CD4-positive, alpha-beta memory T cell (primary cell): ENCODE results near the gene CCDC82. TPM values are rescaled to one million over a fixed set of nuclear protein-coding genes. Genes with fewer than 3 reads are reported as not detected.
"Not testable (repeated sequence)": the region's sequence is repeated elsewhere in the genome, so short reads cannot be mapped to it uniquely, and the experiment has no call there.

Experiments
- CTCF ChIA-PET: fragments of 350-600 bp; sonication (Branson Sonifier 250); formaldehyde crosslinking; loops from one replicate; lab custom pipeline; 2021; ENCODE audit warnings: inconsistent platforms; ENCODE audit not compliant: partially characterized antibody; lab: Charles Lee
- POLR2A ChIA-PET: fragments of 350-600 bp; sonication (Branson Sonifier 250); formaldehyde crosslinking; loops from one replicate; lab custom pipeline; 2021; ENCODE audit not compliant: partially characterized antibody; lab: Charles Lee
- DNase-seq, 5 donors: peaks; one replicate each; pipeline versions ENCODE4 v3.0.0 to v3.0.0-alpha.2; 2020 to 2022; ENCODE audit warnings: mixed read lengths in 1 of 5
- H3K27ac ChIP-seq: one replicate; pipeline ENCODE4 v1.7.0; 2013; ENCODE audit warnings: low read depth, low read length
- H3K27me3 ChIP-seq: 2 replicates; pipeline ENCODE4 v1.7.0; 2013; ENCODE audit warnings: mild to moderate bottlenecking, low read length, moderate library complexity; ENCODE audit not compliant: insufficient read depth
- H3K36me3 ChIP-seq: 2 replicates; pipeline ENCODE4 v1.7.0; 2013; ENCODE audit warnings: mild to moderate bottlenecking, low read length, moderate library complexity; ENCODE audit not compliant: insufficient read depth
- H3K4me1 ChIP-seq: 2 replicates; pipeline ENCODE4 v1.7.0; 2013; ENCODE audit warnings: mild to moderate bottlenecking, low read length, moderate library complexity; ENCODE audit not compliant: insufficient read depth
- H3K4me3 ChIP-seq, 2 donors: one replicate each; pipeline ENCODE4 v1.7.0; 2013; ENCODE audit warnings: low read length in 2 of 2, mild to moderate bottlenecking in 1 of 2
- H3K9me3 ChIP-seq, 2 donors: one replicate each; pipeline ENCODE4 v1.7.0; 2013; ENCODE audit warnings: low read length in 2 of 2, control low read depth in 1 of 2; ENCODE audit not compliant: control insufficient read depth in 1 of 2
- H3K27ac Mint-ChIP-seq, 7 donors: one replicate each; pipeline ENCODE4 v1.8.0; 2020 to 2021; ENCODE audit warnings: mixed read lengths in 7 of 7, mild to moderate bottlenecking in 6 of 7, inconsistent platforms in 3 of 7, moderate library complexity in 3 of 7
- H3K27me3 Mint-ChIP-seq, 2 donors: one replicate each; pipeline ENCODE4 v1.8.0; 2020 to 2021; ENCODE audit warnings: mixed read lengths in 2 of 2
- H3K36me3 Mint-ChIP-seq, 2 donors: one replicate each; pipeline ENCODE4 v1.8.0; 2020 to 2021; ENCODE audit warnings: mixed read lengths in 2 of 2, inconsistent platforms in 1 of 2, mild to moderate bottlenecking in 1 of 2
- H3K4me1 Mint-ChIP-seq, 4 donors: one replicate each; pipeline ENCODE4 v1.8.0; 2020 to 2021; ENCODE audit warnings: mixed read lengths in 4 of 4, mild to moderate bottlenecking in 1 of 4
- H3K4me3 Mint-ChIP-seq, 8 donors: one replicate each; pipeline ENCODE4 v1.8.0; 2020 to 2021; ENCODE audit warnings: mixed read lengths in 8 of 8, mild to moderate bottlenecking in 7 of 8, moderate library complexity in 6 of 8, inconsistent platforms in 3 of 8
- H3K9me3 Mint-ChIP-seq, 8 donors: one replicate each; pipeline ENCODE4 v1.8.0; 2020 to 2021; ENCODE audit warnings: mixed read lengths in 8 of 8, mild to moderate bottlenecking in 5 of 8, inconsistent platforms in 3 of 8, moderate library complexity in 1 of 8
- intact Hi-C: fragments of 100-400 bp; cut with micrococcal nuclease; formaldehyde crosslinking; loops from one replicate; pipeline ENCODE4 v1.15.1; 2023
- polyA plus RNA-seq, 2 donors: library from polyadenylated mRNA; unstranded; fragments of 300-500 nt; fragmentation: Illumina TruSeq; gene quantifications; one replicate each; pipeline ENCODE4 v1.2.3, GENCODE V29; 2021
- total RNA-seq, 2 experiments: library from RNA; stranded (reverse); gene quantifications; one replicate each; pipeline ENCODE4 v1.2.3, GENCODE V29; 2021

Gene CCDC82
- total and polyA plus RNA-seq, 4 experiments from 2014 or later = 12.9 to 42.8 (median 33.5) TPM

- H3K4me3 ChIP-seq, H3K9me3 ChIP-seq, CTCF ChIA-PET, H3K27ac Mint-ChIP-seq, H3K9me3 Mint-ChIP-seq, H3K27ac ChIP-seq, H3K4me1 Mint-ChIP-seq, H3K36me3 Mint-ChIP-seq, POLR2A ChIA-PET, H3K36me3 ChIP-seq, H3K27me3 ChIP-seq, DNase-seq, H3K4me1 ChIP-seq, intact Hi-C loops: not testable (repeated sequence)
- H3K27me3 Mint-ChIP-seq = peaks cover 16 to 19% of the 10 kb centered on the region in 2 donors
- H3K4me3 Mint-ChIP-seq = peak overlapping the region in 2 of 8 donors; percentile 29 to 48
Observed at GRCh38 chr11:96411412-96411811, 21.7 kb upstream of the CCDC82 start.

DNA sequence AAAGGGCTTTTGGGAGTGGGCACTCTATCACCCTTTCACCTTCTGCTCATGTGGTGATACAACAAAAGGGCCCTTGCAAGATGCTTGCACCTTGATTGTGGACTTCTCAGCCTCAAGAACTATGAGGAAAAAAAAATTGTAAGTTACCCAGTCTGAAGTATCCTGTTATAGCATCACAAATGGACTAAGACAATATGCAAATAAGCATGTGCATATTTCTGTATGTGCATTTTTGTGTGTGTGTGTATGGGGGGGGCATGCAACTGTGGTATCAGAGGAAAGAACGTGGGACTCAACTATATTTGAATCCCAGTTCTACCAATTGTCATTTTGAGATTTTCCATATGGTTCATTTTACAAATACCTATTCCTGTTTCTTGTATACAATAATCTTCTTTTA is 11.0 kb upstream of the CCDC82 start:
- H3K27me3 Mint-ChIP-seq = peaks cover 2 to 10% of the 10 kb centered on the region in 2 donors
- no peaks in the 10 kb centered on the region for H3K9me3 ChIP-seq
- CTCF ChIA-PET = interaction anchor here (0.9 kb wide), 1 partner anchor 11 kb away, joined by 4 read pairs; the partner anchor contains the start of genes CCDC82 and JRKL

GRCh38 chr11:96397863-96398262 is 8.2 kb upstream of the CCDC82 start:
- Mint-ChIP-seq H3K9me3 (peaks cover 0 to 3% (median 0%) of the 10 kb centered on the region in 8 donors), H3K4me1 (no peaks in the 10 kb centered on the region), H3K27ac (no peak overlapping the region), H3K27me3 (peaks cover 0 to 5% of the 10 kb centered on the region in 2 donors), H3K4me3 (no peak overlapping the region), H3K36me3 (no peaks in the 10 kb centered on the region)
- H3K9me3 ChIP-seq = no peaks in the 10 kb centered on the region
- H3K36me3 ChIP-seq = no peaks in the 10 kb centered on the region
- no peak for DNase-seq
- H3K27ac ChIP-seq = no peak overlapping the region
- CTCF ChIA-PET = interaction anchor here (1.7 to 2.3 kb wide), 2 partner anchors 549 to 562 kb away, joined by 5 to 7 read pairs; no protein-coding TSS in a partner anchor
- H3K4me1 ChIP-seq = no peaks in the 10 kb centered on the region
- intact Hi-C loops = no loop called here
- POLR2A ChIA-PET = no interaction called here
- no peaks in the 10 kb centered on the region for H3K27me3 ChIP-seq
- no peak overlapping the region for H3K4me3 ChIP-seq

More for the DNA sequence above, 11.0 kb upstream of the CCDC82 start:
- no peak overlapping the region for H3K27ac ChIP-seq
- H3K4me3 Mint-ChIP-seq = no peak overlapping the region
- H3K36me3 Mint-ChIP-seq = no peaks in the 10 kb centered on the region
- no peaks in the 10 kb centered on the region for H3K27me3 ChIP-seq
- no peaks in the 10 kb centered on the region for H3K4me1 Mint-ChIP-seq
- H3K4me3 ChIP-seq = no peak overlapping the region
- no peak for DNase-seq
- no peaks in the 10 kb centered on the region for H3K36me3 ChIP-seq
- POLR2A ChIA-PET = interaction anchor here (0.6 kb wide), 1 partner anchor 1363 kb away, joined by 3 read pairs; no protein-coding TSS in a partner anchor
- H3K27ac Mint-ChIP-seq = no peak overlapping the region
- intact Hi-C loops = no loop called here
- H3K9me3 Mint-ChIP-seq = peaks cover 0 to 3% (median 0%) of the 10 kb centered on the region in 8 donors
- H3K4me1 ChIP-seq = no peaks in the 10 kb centered on the region

DNA sequence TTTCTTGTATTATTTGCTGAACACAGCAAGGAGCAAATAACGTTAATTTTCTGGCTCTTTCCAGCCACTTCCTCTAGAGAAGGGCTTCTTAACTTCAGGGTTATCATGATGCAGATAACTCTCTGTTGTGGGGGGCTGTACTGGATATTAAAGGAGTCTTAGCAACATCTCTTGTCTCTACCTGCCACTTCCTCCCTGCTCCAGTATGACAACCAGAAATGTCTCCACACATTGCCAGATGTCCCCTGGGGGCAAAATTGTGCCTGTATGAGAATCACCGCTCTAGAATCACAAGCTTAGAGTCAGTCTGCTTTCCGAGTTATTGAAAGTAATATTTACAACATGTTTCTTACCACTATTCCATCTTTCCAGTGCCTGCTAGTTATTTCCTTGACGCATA is 6.9 kb upstream of the CCDC82 start:
- peaks cover 0 to 2% (median 0%) of the 10 kb centered on the region in 8 donors for H3K9me3 Mint-ChIP-seq
- H3K27ac Mint-ChIP-seq = peak overlapping the region in 1 of 7 donors; percentile 9
- no peaks in the 10 kb centered on the region for H3K36me3 Mint-ChIP-seq
- Histone ChIP-seq H3K27me3 (no peaks in the 10 kb centered on the region), H3K4me3 (no peak overlapping the region), H3K9me3 (no peaks in the 10 kb centered on the region), H3K4me1 (no peaks in the 10 kb centered on the region), H3K27ac (no peak overlapping the region), H3K36me3 (no peaks in the 10 kb centered on the region)
- intact Hi-C loops = no loop called here
- CTCF ChIA-PET = interaction anchor here (1.7 to 2.3 kb wide), 2 partner anchors 547 to 561 kb away, joined by 5 to 7 read pairs; no protein-coding TSS in a partner anchor
- H3K4me3 Mint-ChIP-seq = no peak overlapping the region
- POLR2A ChIA-PET = no interaction called here
- DNase-seq = no peak
- H3K27me3 Mint-ChIP-seq = peaks cover 0 to under 1% of the 10 kb centered on the region in 2 donors
- peaks cover 0 to 4% (median under 1%) of the 10 kb centered on the region in 4 donors for H3K4me1 Mint-ChIP-seq

- Mint-ChIP-seq H3K36me3 (no peaks in the 10 kb centered on the region), H3K27ac (no peak overlapping the region), H3K4me1 (peaks cover 6 to 22% (median 14%) of the 10 kb centered on the region in 4 donors), H3K9me3 (no peaks in the 10 kb centered on the region), H3K27me3 (no peaks in the 10 kb centered on the region), H3K4me3 (no peak overlapping the region)
- DNase-seq = no peak
- H3K36me3 ChIP-seq = no peaks in the 10 kb centered on the region
- no peak overlapping the region for H3K27ac ChIP-seq
- H3K9me3 ChIP-seq = no peaks in the 10 kb centered on the region
- H3K27me3 ChIP-seq = no peaks in the 10 kb centered on the region
- POLR2A ChIA-PET = interaction anchor here (2.0 kb wide), 1 partner anchor 559 kb away, joined by 5 read pairs; no protein-coding TSS in a partner anchor
- H3K4me1 ChIP-seq = peaks cover 12% of the 10 kb centered on the region
- no peak overlapping the region for H3K4me3 ChIP-seq
- intact Hi-C loops = loop anchor here (1.0 to 5.0 kb wide), 3 partner anchors 303 to 1902 kb away; partner anchors contain the start of genes ANKRD49, MRE11 and MTMR2
- CTCF ChIA-PET = interaction anchor here (0.7 to 3.5 kb wide), 30 partner anchors 9 to 605 kb away, joined by 3 to 66 read pairs (median 4); partner anchors contain the start of genes FAM76B and MAML2
Observed at GRCh38 chr11:96394773-96395172, 5.1 kb upstream of the CCDC82 start.

DNA sequence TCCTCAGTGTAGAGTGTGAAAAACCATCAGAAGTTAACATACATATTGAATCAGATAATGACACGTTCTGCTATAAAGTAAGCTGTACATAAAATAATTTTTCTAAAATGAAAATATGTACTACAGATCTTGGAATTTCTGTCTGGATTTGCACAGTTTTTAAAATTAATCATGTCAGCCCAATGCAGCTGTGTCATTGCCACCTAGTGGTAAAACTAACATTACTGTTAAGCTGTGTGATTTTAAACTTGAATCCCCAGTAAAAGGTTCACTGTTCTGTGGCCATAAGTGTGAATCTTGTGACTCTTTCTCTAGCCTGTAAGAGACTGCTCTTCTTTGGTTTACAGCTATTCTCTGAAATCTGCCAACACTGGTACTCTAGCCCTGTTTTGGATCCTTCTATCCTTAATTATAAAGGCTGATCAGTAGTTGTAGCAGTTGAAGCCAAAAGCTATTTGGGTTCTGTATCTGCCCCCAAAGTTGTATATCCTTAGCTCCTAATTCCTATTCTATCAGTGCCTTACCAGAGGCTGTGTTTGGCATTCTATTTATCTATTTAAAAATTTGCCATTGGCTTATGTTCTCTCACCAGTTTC is 4.1 kb upstream of the CCDC82 start:
- no peaks in the 10 kb centered on the region for H3K27me3 Mint-ChIP-seq
- H3K4me1 Mint-ChIP-seq = peaks cover 7 to 31% (median 15%) of the 10 kb centered on the region in 4 donors
- no peaks in the 10 kb centered on the region for H3K9me3 ChIP-seq
- intact Hi-C loops = loop anchor here (1.0 to 5.0 kb wide), 5 partner anchors 303 to 1902 kb away; partner anchors contain the start of genes ANKRD49, MRE11 and MTMR2
- peak in 4 of 5 donors; percentile 30 to 40 (median 36) for DNase-seq
- CTCF ChIA-PET = interaction anchor here (0.7 to 3.5 kb wide), 45 partner anchors 8 to 1327 kb away, joined by 3 to 66 read pairs (median 3); partner anchors contain the start of genes ENDOD1, FAM76B, MAML2 and SRSF8
- H3K4me1 ChIP-seq = peaks cover 14% of the 10 kb centered on the region
- POLR2A ChIA-PET = interaction anchor here (0.7 to 2.0 kb wide), 4 partner anchors 338 to 605 kb away, joined by 3 to 6 read pairs (median 4); partner anchors contain the start of genes CEP57 and FAM76B
- peaks cover 0 to 3% of the 10 kb centered on the region in 2 donors for H3K36me3 Mint-ChIP-seq
- H3K4me3 ChIP-seq = no peak overlapping the region
- H3K9me3 Mint-ChIP-seq = no peaks in the 10 kb centered on the region
- no peak overlapping the region for H3K4me3 Mint-ChIP-seq
- H3K27me3 ChIP-seq = no peaks in the 10 kb centered on the region
- H3K27ac ChIP-seq = no peak overlapping the region
- H3K36me3 ChIP-seq = no peaks in the 10 kb centered on the region
- no peak overlapping the region for H3K27ac Mint-ChIP-seq

DNA sequence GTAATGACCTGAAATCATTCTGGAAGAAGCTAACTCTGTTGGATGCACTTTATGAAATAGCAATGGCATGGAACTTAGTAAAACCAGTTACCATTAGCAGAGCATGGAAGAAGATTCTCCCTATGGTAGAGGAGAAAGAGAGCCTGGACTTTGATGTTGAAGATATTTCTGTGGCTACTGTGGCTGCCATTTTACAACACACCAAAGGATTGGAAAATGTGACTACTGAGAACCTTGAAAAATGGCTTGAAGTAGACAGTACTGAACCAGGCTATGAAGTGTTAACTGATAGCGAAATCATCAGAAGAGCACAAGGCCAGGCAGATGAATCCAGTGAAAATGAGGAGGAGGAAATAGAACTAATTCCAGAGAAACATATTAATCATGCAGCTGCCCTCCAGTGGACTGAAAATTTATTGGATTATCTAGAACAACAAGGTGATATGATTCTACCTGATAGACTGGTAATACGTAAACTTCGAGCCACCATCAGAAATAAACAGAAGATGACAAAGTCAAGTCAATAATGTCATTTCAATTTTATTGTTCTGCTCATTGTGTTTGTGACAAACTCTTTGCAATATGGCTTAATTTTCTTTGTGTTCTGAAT is 2.1 kb upstream of the CCDC82 start:
- H3K27ac Mint-ChIP-seq = peak overlapping the region in 2 of 7 donors; percentile 32 to 41
- peaks cover 17 to 49% (median 34%) of the 10 kb centered on the region in 4 donors for H3K4me1 Mint-ChIP-seq
- POLR2A ChIA-PET = no interaction called here

More for the DNA sequence above, 2.1 kb upstream of the CCDC82 start:
- H3K4me1 ChIP-seq = peaks cover 30% of the 10 kb centered on the region
- Mint-ChIP-seq H3K27me3 (no peaks in the 10 kb centered on the region), H3K9me3 (no peaks in the 10 kb centered on the region), H3K4me3 (peak overlapping the region in 3 of 8 donors; percentile 46 to 92 (median 47)), H3K36me3 (peaks cover 0 to 3% of the 10 kb centered on the region in 2 donors)
- CTCF ChIA-PET = no interaction called here
- H3K36me3 ChIP-seq = no peaks in the 10 kb centered on the region
- no peak overlapping the region for H3K4me3 ChIP-seq
- no peaks in the 10 kb centered on the region for H3K27me3 ChIP-seq
- DNase-seq = no peak
- no peak overlapping the region for H3K27ac ChIP-seq
- no peaks in the 10 kb centered on the region for H3K9me3 ChIP-seq
- intact Hi-C loops = loop anchor here (2.0 to 5.0 kb wide), 3 partner anchors 470 to 1900 kb away; partner anchors contain the start of genes ANKRD49, MRE11 and MTMR2
